Osteoblast (primary cell): ENCODE data around the gene WNT3A. TPM values are rescaled to one million over a fixed set of nuclear protein-coding genes. Genes with fewer than 3 reads are reported as not detected.

Experiments used
- DNase-seq: peaks from one replicate; pipeline ENCODE4 v3.0.0; 2011; ENCODE audit warnings: low spot score, mixed read lengths; ENCODE audit not compliant: insufficient read length; ENCODE audit errors: missing footprints
- H2AFZ ChIP-seq: 2 replicates; pipeline ENCODE4 v1.6.0; 2011; ENCODE audit warnings: mild to moderate bottlenecking, low read length
- H3K27ac ChIP-seq: 2 replicates; pipeline ENCODE4 v1.5.1; 2011; ENCODE audit warnings: mild to moderate bottlenecking, low read depth, low read length, moderate library complexity
- H3K27me3 ChIP-seq: 2 replicates; pipeline ENCODE4 v1.6.0; 2012; ENCODE audit warnings: mild to moderate bottlenecking, control low read depth, inconsistent platforms, low read length, moderate library complexity; ENCODE audit not compliant: insufficient read depth
- H3K36me3 ChIP-seq: 2 replicates; pipeline ENCODE4 v1.5.1; 2011; ENCODE audit warnings: mild to moderate bottlenecking, low read length, control low read depth, moderate library complexity; ENCODE audit not compliant: insufficient read depth
- H3K4me1 ChIP-seq: 2 replicates; pipeline ENCODE4 v1.5.1; 2011; ENCODE audit warnings: mild to moderate bottlenecking, low read length, control low read depth, moderate library complexity; ENCODE audit not compliant: insufficient read depth
- H3K4me2 ChIP-seq: 2 replicates; pipeline ENCODE4 v1.6.0; 2011; ENCODE audit warnings: mild to moderate bottlenecking, low read length; ENCODE audit not compliant: insufficient read depth
- H3K4me3 ChIP-seq: fragments of 200-600 bp; sonication (generic); 3 replicates; pipeline ENCODE4 v1.5.1; 2012; ENCODE audit warnings: mild to moderate bottlenecking, low read length, inconsistent platforms; ENCODE audit not compliant: insufficient read depth
- H3K79me2 ChIP-seq: 2 replicates; pipeline ENCODE4 v1.6.0; 2012; ENCODE audit warnings: mild to moderate bottlenecking, low read length, control low read depth, inconsistent platforms; ENCODE audit not compliant: insufficient read depth
- H3K9me3 ChIP-seq: 2 replicates; pipeline ENCODE4 v1.5.1; 2011; ENCODE audit warnings: low read depth, low read length, control low read depth
- H4K20me1 ChIP-seq: 2 replicates; pipeline ENCODE4 v1.6.0; 2012; ENCODE audit warnings: mild to moderate bottlenecking, low read length, control low read depth; ENCODE audit not compliant: insufficient read depth
- CTCF ChIP-seq: IDR thresholded peaks from 2 replicates; pipeline ENCODE4 v1.5.1; 2011; ENCODE audit warnings: mild to moderate bottlenecking, low read depth, low read length, moderate library complexity; ENCODE audit errors: extremely low read depth
- total RNA-seq: library from RNA; depleted of rRNA; stranded (reverse); fragments of >200 nt; gene quantifications from 2 replicates; pipeline ENCODE4 v1.2.3, GENCODE V29; 2012

WNT3A gene
- total RNA-seq, 1 donor = not detected

DNA sequence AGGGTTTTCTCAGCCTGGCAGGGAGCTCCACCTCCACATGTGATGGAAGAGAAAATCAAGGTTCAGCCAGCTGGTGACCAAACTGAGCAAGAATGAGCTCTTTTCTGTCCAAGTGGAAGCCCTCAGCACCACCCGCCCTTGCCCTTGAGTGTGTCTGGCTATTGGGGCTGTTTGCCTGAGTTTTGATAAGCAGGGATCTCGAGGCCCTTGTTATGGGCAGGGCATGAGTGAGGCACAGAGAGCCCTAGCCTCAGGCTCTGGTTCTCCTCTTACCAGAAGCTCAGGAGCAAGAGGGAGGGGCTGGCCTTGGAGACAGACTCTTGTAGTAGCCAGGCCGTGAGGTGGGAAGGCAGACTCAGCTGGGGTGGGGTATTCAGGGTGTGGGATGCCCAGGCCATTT is 38.2 kb downstream of the WNT3A start:
- H3K27ac ChIP-seq = no peak overlapping the region
- no peaks in the 10 kb centered on the region for H3K36me3 ChIP-seq
- no peaks in the 10 kb centered on the region for H3K4me1 ChIP-seq
- H3K4me3 ChIP-seq = no peak overlapping the region
- peaks cover 10% of the 10 kb centered on the region for H3K27me3 ChIP-seq
- no peak overlapping the region for H2AFZ ChIP-seq
- H3K9me3 ChIP-seq = no peaks in the 10 kb centered on the region
- H3K79me2 ChIP-seq = no peaks in the 10 kb centered on the region
- no peaks in the 10 kb centered on the region for H4K20me1 ChIP-seq
- no peak overlapping the region for H3K4me2 ChIP-seq
- TF ChIP-seq CTCF = no peak
- peak; percentile 48 for DNase-seq

- no peak overlapping the region for H3K4me2 ChIP-seq
- no peak overlapping the region for H3K27ac ChIP-seq
- H3K4me1 ChIP-seq = no peaks in the 10 kb centered on the region
- H3K79me2 ChIP-seq = no peaks in the 10 kb centered on the region
- H4K20me1 ChIP-seq = no peaks in the 10 kb centered on the region
- no peak for TF ChIP-seq CTCF
- no peaks in the 10 kb centered on the region for H3K9me3 ChIP-seq
- no peaks in the 10 kb centered on the region for H3K36me3 ChIP-seq
- no peak overlapping the region for H2AFZ ChIP-seq
- H3K4me3 ChIP-seq = no peak overlapping the region
- no peak for DNase-seq
- peaks cover 10% of the 10 kb centered on the region for H3K27me3 ChIP-seq
Observed at GRCh38 chr1:228045405-228045804, 38.6 kb downstream of the WNT3A start.

GRCh38 chr1:228045871-228046270 is 39.1 kb downstream of the WNT3A start:
- H3K27ac ChIP-seq = no peak overlapping the region
- no peak for TF ChIP-seq CTCF
- no peak overlapping the region for H2AFZ ChIP-seq
- H3K4me1 ChIP-seq = no peaks in the 10 kb centered on the region
- no peak overlapping the region for H3K4me2 ChIP-seq
- H3K4me3 ChIP-seq = no peak overlapping the region
- no peaks in the 10 kb centered on the region for H3K36me3 ChIP-seq
- DNase-seq = no peak
- no peaks in the 10 kb centered on the region for H4K20me1 ChIP-seq
- H3K27me3 ChIP-seq = peaks cover 10% of the 10 kb centered on the region
- H3K9me3 ChIP-seq = no peaks in the 10 kb centered on the region
- no peaks in the 10 kb centered on the region for H3K79me2 ChIP-seq

DNA sequence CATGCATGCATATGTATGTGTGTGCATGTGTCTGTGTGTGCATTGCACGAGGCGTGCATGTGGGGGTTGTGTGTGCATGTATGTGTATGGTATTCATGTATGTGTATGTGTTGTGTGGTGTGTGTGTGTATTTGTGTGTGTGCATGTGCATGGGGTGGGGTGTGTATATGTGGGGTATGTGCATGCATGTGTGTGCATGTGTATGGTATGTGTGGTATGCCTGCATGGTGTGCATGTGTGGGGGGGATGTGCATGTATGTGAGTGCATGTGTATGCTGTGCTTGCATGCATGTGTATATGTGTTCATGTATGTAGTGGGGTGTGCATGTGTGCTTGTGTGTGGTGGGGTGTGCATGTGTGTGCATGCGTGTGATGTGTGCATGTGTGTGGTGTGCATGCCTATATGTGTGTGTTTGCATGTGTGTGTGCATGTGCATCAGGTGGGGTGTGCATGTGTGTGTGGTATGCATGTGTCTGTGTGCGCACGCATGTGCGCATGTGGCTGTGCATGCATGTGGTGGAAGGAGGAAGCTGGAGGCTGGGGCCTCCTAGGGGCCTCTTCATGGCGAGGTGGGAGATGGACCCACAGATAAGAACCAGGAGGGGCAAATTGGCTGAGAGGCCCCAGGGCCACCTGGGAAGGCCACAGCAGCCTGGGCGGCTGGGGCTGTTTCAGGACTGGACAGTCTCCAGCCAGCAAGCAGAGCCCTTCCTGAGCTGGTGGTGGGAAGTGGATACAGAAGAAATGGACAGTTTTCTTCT is 39.8 kb downstream of the WNT3A start:
- Histone ChIP-seq H3K4me1 (no peaks in the 10 kb centered on the region), H3K79me2 (no peaks in the 10 kb centered on the region), H2AFZ (no peak overlapping the region), H3K27ac (no peak overlapping the region), H4K20me1 (no peaks in the 10 kb centered on the region), H3K27me3 (peaks cover 10% of the 10 kb centered on the region), H3K4me3 (no peak overlapping the region), H3K36me3 (no peaks in the 10 kb centered on the region), H3K4me2 (no peak overlapping the region), H3K9me3 (no peaks in the 10 kb centered on the region)
- DNase-seq = no peak
- no peak for TF ChIP-seq CTCF
